ENCODE data around the gene NACAD. TPM values are rescaled to one million over a fixed set of nuclear protein-coding genes. Genes with fewer than 3 reads are reported as not detected.
"Not testable (repeated sequence)": the region's sequence is repeated elsewhere in the genome, so short reads cannot be mapped to it uniquely, and the experiment has no call there.

The NACAD gene
- total RNA-seq, 2 experiments from 2014 or later, result 0.05 to 0.16 TPM

GRCh38 chr7:45036796-45037195, 52.0 kb downstream of the NACAD start:
- ATAC-seq (peak; percentile 50), DNase-seq (no peak)
- Mint-ChIP-seq H3K4me1 (ENCODE audit: low read depth) (peaks cover 68% of the 10 kb centered on the region), H3K36me3 (ENCODE audit: low read depth) (peaks cover 70% of the 10 kb centered on the region), H3K9me3 (ENCODE audit: insufficient read depth) (no peaks in the 10 kb centered on the region), H3K4me3 (peak overlapping the region; percentile 36), H3K27ac (peak overlapping the region; percentile 75), H3K27me3 (ENCODE audit: low read depth) (no peaks in the 10 kb centered on the region)
- ChIA-PET POLR2A (interaction anchor here (1.0 to 3.8 kb wide), 6 partner anchors 9 to 75 kb away, joined by 3 to 27 read pairs (median 12); partner anchors contain the start of genes MYO1G and TBRG4), CTCF (interaction anchor here (0.6 to 4.7 kb wide), 7 partner anchors 10 to 179 kb away, joined by 3 to 32 read pairs (median 5); partner anchors contain the start of gene MYO1G)

- DNase-seq, result no peak
- peak; percentile 8 for ATAC-seq
- peak overlapping the region; percentile 36 for H3K4me3 Mint-ChIP-seq
- H3K27ac Mint-ChIP-seq, result peak overlapping the region; percentile 75
- POLR2A ChIA-PET, result interaction anchor here (0.5 to 3.8 kb wide), 10 partner anchors 9 to 75 kb away, joined by 3 to 27 read pairs (median 8); partner anchors contain the start of genes MYO1G and TBRG4
- peaks cover 69% of the 10 kb centered on the region for H3K36me3 Mint-ChIP-seq (ENCODE audit: low read depth)
- no peaks in the 10 kb centered on the region for H3K9me3 Mint-ChIP-seq (ENCODE audit: insufficient read depth)
- peaks cover 70% of the 10 kb centered on the region for H3K4me1 Mint-ChIP-seq (ENCODE audit: low read depth)
- CTCF ChIA-PET, result interaction anchor here (0.6 to 4.7 kb wide), 12 partner anchors 9 to 179 kb away, joined by 3 to 32 read pairs (median 4); partner anchors contain the start of gene MYO1G
- no peaks in the 10 kb centered on the region for H3K27me3 Mint-ChIP-seq (ENCODE audit: low read depth)
Measured at GRCh38 chr7:45036317-45036716, 52.5 kb downstream of the NACAD start.

- peak; percentile 43 for ATAC-seq
- ChIA-PET POLR2A (interaction anchor here (0.5 to 3.8 kb wide), 10 partner anchors 8 to 75 kb away, joined by 3 to 27 read pairs (median 8); partner anchors contain the start of genes MYO1G and TBRG4), CTCF (interaction anchor here (0.8 to 4.7 kb wide), 11 partner anchors 9 to 179 kb away, joined by 3 to 32 read pairs (median 5); partner anchors contain the start of gene MYO1G)
- Mint-ChIP-seq H3K27me3 (ENCODE audit: low read depth) (no peaks in the 10 kb centered on the region), H3K4me3 (peak overlapping the region; percentile 36), H3K36me3 (ENCODE audit: low read depth) (peaks cover 65% of the 10 kb centered on the region), H3K4me1 (ENCODE audit: low read depth) (peaks cover 70% of the 10 kb centered on the region), H3K9me3 (ENCODE audit: insufficient read depth) (no peaks in the 10 kb centered on the region), H3K27ac (peak overlapping the region; percentile 75)
- peak; percentile 43 for DNase-seq
Measured at GRCh38 chr7:45035893-45036292, 52.9 kb downstream of the NACAD start.

- Mint-ChIP-seq H3K4me3 (no peak overlapping the region), H3K4me1 (ENCODE audit: low read depth) (peaks cover 70% of the 10 kb centered on the region), H3K27me3 (ENCODE audit: low read depth) (no peaks in the 10 kb centered on the region), H3K27ac (peak overlapping the region; percentile 58), H3K9me3 (ENCODE audit: insufficient read depth) (no peaks in the 10 kb centered on the region), H3K36me3 (ENCODE audit: low read depth) (peaks cover 61% of the 10 kb centered on the region)
- POLR2A ChIA-PET, result interaction anchor here (1.2 to 3.8 kb wide), 8 partner anchors 8 to 76 kb away, joined by 3 to 27 read pairs (median 10); partner anchors contain the start of genes MYO1G and TBRG4
- no peak for DNase-seq
- CTCF ChIA-PET, result interaction anchor here (1.0 to 4.7 kb wide), 8 partner anchors 8 to 101 kb away, joined by 3 to 32 read pairs (median 5); partner anchors contain the start of gene MYO1G
- ATAC-seq, result no peak
Measured at GRCh38 chr7:45035371-45035770, 53.4 kb downstream of the NACAD start.

GRCh38 chr7:45034710-45035109, 54.1 kb downstream of the NACAD start:
- ATAC-seq; H3K9me3 Mint-ChIP-seq (ENCODE audit: insufficient read depth); H3K27me3 Mint-ChIP-seq (ENCODE audit: low read depth); H3K4me3 Mint-ChIP-seq; DNase-seq; H3K27ac Mint-ChIP-seq: not testable (repeated sequence)
- peaks cover 77% of the 10 kb centered on the region for H3K4me1 Mint-ChIP-seq (ENCODE audit: low read depth)
- POLR2A ChIA-PET, result interaction anchor here (2.5 to 3.8 kb wide), 2 partner anchors 55 to 58 kb away, joined by 6 to 27 read pairs; partner anchors contain the start of gene MYO1G
- peaks cover 65% of the 10 kb centered on the region for H3K36me3 Mint-ChIP-seq (ENCODE audit: low read depth)
- CTCF ChIA-PET, result interaction anchor here (4.7 kb wide), 1 partner anchor 61 kb away, joined by 32 read pairs; no protein-coding TSS in a partner anchor

GRCh38 chr7:45033931-45034290, 54.9 kb downstream of the NACAD start:
- peaks cover 83% of the 10 kb centered on the region for H3K4me1 Mint-ChIP-seq (ENCODE audit: low read depth)
- no peak for ATAC-seq
- H3K27ac Mint-ChIP-seq, result peak overlapping the region; percentile 71
- H3K9me3 Mint-ChIP-seq (ENCODE audit: insufficient read depth), result no peaks in the 10 kb centered on the region
- CTCF ChIA-PET, result interaction anchor here (0.6 to 4.7 kb wide), 3 partner anchors 33 to 78 kb away, joined by 3 to 32 read pairs (median 3); no protein-coding TSS in a partner anchor
- POLR2A ChIA-PET, result interaction anchor here (1.3 to 3.8 kb wide), 5 partner anchors 32 to 63 kb away, joined by 3 to 27 read pairs (median 8); partner anchors contain the start of gene MYO1G
- peak overlapping the region; percentile 63 for H3K4me3 Mint-ChIP-seq
- peaks cover 67% of the 10 kb centered on the region for H3K36me3 Mint-ChIP-seq (ENCODE audit: low read depth)
- no peaks in the 10 kb centered on the region for H3K27me3 Mint-ChIP-seq (ENCODE audit: low read depth)
- no peak for DNase-seq

GRCh38 chr7:45033261-45033930, 55.4 kb downstream of the NACAD start:
- CTCF ChIA-PET, result interaction anchor here (0.6 to 4.7 kb wide), 3 partner anchors 33 to 78 kb away, joined by 3 to 32 read pairs (median 3); no protein-coding TSS in a partner anchor
- H3K27me3 Mint-ChIP-seq (ENCODE audit: low read depth), result no peaks in the 10 kb centered on the region
- H3K9me3 Mint-ChIP-seq (ENCODE audit: insufficient read depth), result no peaks in the 10 kb centered on the region
- ATAC-seq (peak; percentile 37), DNase-seq (peak; percentile 57)
- peaks cover 84% of the 10 kb centered on the region for H3K4me1 Mint-ChIP-seq (ENCODE audit: low read depth)
- peak overlapping the region; percentile 63 for H3K4me3 Mint-ChIP-seq
- POLR2A ChIA-PET, result interaction anchor here (0.6 to 3.0 kb wide), 5 partner anchors 32 to 142 kb away, joined by 3 to 14 read pairs (median 4); partner anchors contain the start of genes MYO1G and TBRG4
- peaks cover 67% of the 10 kb centered on the region for H3K36me3 Mint-ChIP-seq (ENCODE audit: low read depth)
- peak overlapping the region; percentile 71 for H3K27ac Mint-ChIP-seq

- peak overlapping the region; percentile 63 for H3K4me3 Mint-ChIP-seq
- ATAC-seq (no peak), DNase-seq (no peak)
- H3K27ac Mint-ChIP-seq, result peak overlapping the region; percentile 71
- peaks cover 78% of the 10 kb centered on the region for H3K4me1 Mint-ChIP-seq (ENCODE audit: low read depth)
- H3K27me3 Mint-ChIP-seq (ENCODE audit: low read depth), result no peaks in the 10 kb centered on the region
- H3K9me3 Mint-ChIP-seq (ENCODE audit: insufficient read depth), result no peaks in the 10 kb centered on the region
- peaks cover 70% of the 10 kb centered on the region for H3K36me3 Mint-ChIP-seq (ENCODE audit: low read depth)
- ChIA-PET CTCF (interaction anchor here (1.2 to 6.0 kb wide), 3 partner anchors 32 to 174 kb away, joined by 3 to 45 read pairs (median 3); partner anchors contain the start of gene CCM2), POLR2A (interaction anchor here (0.6 to 3.0 kb wide), 8 partner anchors 17 to 625 kb away, joined by 3 to 14 read pairs (median 4); partner anchors contain the start of genes CCM2, MYO1G and TBRG4)
Measured at GRCh38 chr7:45032421-45032820, 56.3 kb downstream of the NACAD start.

GRCh38 chr7:45031829-45032228, 56.9 kb downstream of the NACAD start:
- DNase-seq, result no peak
- H3K4me1 Mint-ChIP-seq (ENCODE audit: low read depth), result peaks cover 79% of the 10 kb centered on the region
- peak overlapping the region; percentile 63 for H3K4me3 Mint-ChIP-seq
- peak overlapping the region; percentile 62 for H3K27ac Mint-ChIP-seq
- H3K9me3 Mint-ChIP-seq (ENCODE audit: insufficient read depth), result no peaks in the 10 kb centered on the region
- POLR2A ChIA-PET, result interaction anchor here (1.1 to 3.0 kb wide), 7 partner anchors 16 to 79 kb away, joined by 3 to 14 read pairs (median 5); partner anchors contain the start of genes CCM2, MYO1G and TBRG4
- H3K36me3 Mint-ChIP-seq (ENCODE audit: low read depth), result peaks cover 74% of the 10 kb centered on the region
- CTCF ChIA-PET, result interaction anchor here (0.6 to 6.0 kb wide), 5 partner anchors 27 to 174 kb away, joined by 3 to 45 read pairs (median 3); partner anchors contain the start of gene CCM2
- no peaks in the 10 kb centered on the region for H3K27me3 Mint-ChIP-seq (ENCODE audit: low read depth)
- no peak for ATAC-seq

All from activated CD8-positive, alpha-beta T cell treated with anti-CD3 and anti-CD28 coated beads, Interleukin-2, amount 10 ng/mL, durations not matched to agents 7 days and 5 days (primary cell).